HTERT RPE-1 (cell line): ENCODE measurements around the gene IQSEC1.

Source experiments
- in situ Hi-C: fragments of 300-500 bp; cut with MboI; formaldehyde crosslinking; loops from 4 replicates; pipeline ENCODE4 v1.14.3; 2020; ENCODE audit warnings: low sequenced_read_pairs

IQSEC1 gene

GRCh38 chr3:12973827-12974226 lies 99.4 kb downstream of the IQSEC1 start:
- in situ Hi-C loops, result no loop called here

- in situ Hi-C loops, result no loop called here
These were observed 100.2 kb downstream of the IQSEC1 start for GRCh38 chr3:12972781-12973702.

- in situ Hi-C loops, result no loop called here
These were observed 101.2 kb downstream of the IQSEC1 start for GRCh38 chr3:12972043-12972442.

- in situ Hi-C loops, result no loop called here
These were observed 102.5 kb downstream of the IQSEC1 start for GRCh38 chr3:12970684-12971083.

- in situ Hi-C loops, result no loop called here
These were observed 103.7 kb downstream of the IQSEC1 start for GRCh38 chr3:12969486-12969885.

GRCh38 chr3:12968541-12968940 lies 104.7 kb downstream of the IQSEC1 start:
- in situ Hi-C loops, result no loop called here

- in situ Hi-C loops, result no loop called here
These were observed 105.5 kb downstream of the IQSEC1 start for GRCh38 chr3:12967606-12968351.

- in situ Hi-C loops, result no loop called here
These were observed 106.2 kb downstream of the IQSEC1 start for GRCh38 chr3:12966847-12967605.

GRCh38 chr3:12965999-12966846 lies 107.0 kb downstream of the IQSEC1 start:
- in situ Hi-C loops, result no loop called here

- in situ Hi-C loops, result no loop called here
These were observed 108.3 kb downstream of the IQSEC1 start for GRCh38 chr3:12964711-12965612.

GRCh38 chr3:12963922-12964701 lies 109.1 kb downstream of the IQSEC1 start:
- in situ Hi-C loops, result no loop called here

- in situ Hi-C loops, result no loop called here
These were observed 109.9 kb downstream of the IQSEC1 start for GRCh38 chr3:12963231-12963896.

- in situ Hi-C loops, result no loop called here
These were observed 110.9 kb downstream of the IQSEC1 start for GRCh38 chr3:12962292-12962691.

- in situ Hi-C loops, result no loop called here
These were observed 111.6 kb downstream of the IQSEC1 start for GRCh38 chr3:12961697-12962036.

- in situ Hi-C loops, result no loop called here
These were observed 112.1 kb downstream of the IQSEC1 start for GRCh38 chr3:12961007-12961696.

- in situ Hi-C loops, result no loop called here
These were observed 112.7 kb downstream of the IQSEC1 start for GRCh38 chr3:12960497-12960896.

- in situ Hi-C loops, result no loop called here
These were observed 113.3 kb downstream of the IQSEC1 start for GRCh38 chr3:12959838-12960378.
